HepG2 (cell line): ENCODE data around the gene SHROOM1. TPM values are rescaled to one million over a fixed set of nuclear protein-coding genes. Genes with fewer than 3 reads are reported as not detected.

Source experiments
- AGO2 ChIP-seq: fragments of 200-400 bp; formaldehyde crosslinking; optimal IDR thresholded peaks from 2 replicates; pipeline ENCODE3; 2017; ENCODE audit warnings: mild to moderate bottlenecking, low read depth, low read length, moderate library complexity
- EED ChIP-seq: sonication (generic); formaldehyde crosslinking; IDR thresholded peaks from 2 replicates; pipeline ENCODE4 v1.5.0; 2020; ENCODE audit warnings: mild to moderate bottlenecking, missing genetic modification reagents
- ISX ChIP-seq: sonication (generic); formaldehyde crosslinking; conservative IDR thresholded peaks from 2 replicates; pipeline ENCODE4 v1.5.0; 2020; ENCODE audit warnings: missing genetic modification reagents
- MED13 ChIP-seq: sonication (generic); formaldehyde crosslinking; IDR thresholded peaks from 2 replicates; pipeline ENCODE4 v1.5.0; 2020; ENCODE audit warnings: missing genetic modification reagents
- NAIF1 ChIP-seq: sonication (generic); formaldehyde crosslinking; IDR thresholded peaks from 2 replicates; pipeline ENCODE4 v1.5.0; 2020; ENCODE audit warnings: mild to moderate bottlenecking, missing genetic modification reagents, borderline replicate concordance
- POLR2G ChIP-seq: fragments of 200-400 bp; formaldehyde crosslinking; IDR thresholded peaks from 2 replicates; pipeline ENCODE4 v1.6.1; 2018; ENCODE audit warnings: mild to moderate bottlenecking, low read depth, low read length, moderate library complexity
- ZBTB3 ChIP-seq: sonication (generic); formaldehyde crosslinking; IDR thresholded peaks from 2 replicates; pipeline ENCODE4 v1.4.0; 2020; ENCODE audit warnings: low read depth, mild to moderate bottlenecking, moderate library complexity, missing genetic modification reagents, borderline replicate concordance
- ZFP41 ChIP-seq: sonication (generic); formaldehyde crosslinking; IDR thresholded peaks from 2 replicates; pipeline ENCODE4 v1.4.0; 2020; ENCODE audit warnings: mild to moderate bottlenecking, missing genetic modification reagents, borderline replicate concordance
- ZFX ChIP-seq: sonication (generic); formaldehyde crosslinking; IDR thresholded peaks from 2 replicates; pipeline ENCODE4 v1.4.0; 2020; ENCODE audit warnings: mild to moderate bottlenecking, low read depth, missing genetic modification reagents, moderate library complexity
- ZNF331 ChIP-seq: sonication (generic); formaldehyde crosslinking; IDR thresholded peaks from 2 replicates; pipeline ENCODE4 v1.4.0; 2020; ENCODE audit warnings: missing genetic modification reagents
- ZNF350 ChIP-seq: sonication (generic); formaldehyde crosslinking; IDR thresholded peaks from 2 replicates; pipeline ENCODE4 v1.4.0; 2020; ENCODE audit warnings: mild to moderate bottlenecking, low read depth, missing genetic modification reagents, borderline replicate concordance
- ZNF501 ChIP-seq: sonication (generic); formaldehyde crosslinking; IDR thresholded peaks from 2 replicates; pipeline ENCODE4 v1.5.1; 2020; ENCODE audit warnings: mild to moderate bottlenecking, moderate library complexity, missing genetic modification reagents
- ZNF768 ChIP-seq: sonication (generic); formaldehyde crosslinking; IDR thresholded peaks from 2 replicates; pipeline ENCODE4 v1.4.0; 2020; ENCODE audit warnings: missing genetic modification reagents
- polyA plus RNA-seq, 8 experiments: library from polyadenylated mRNA; depleted of rRNA in 3 of 8; stranded (reverse) in 7 of 8; unstranded in 1 of 8; fragments of >200 nt; fragmentation: Illumina TruSeq in 4 of 8; extraction: Trizol in 4 of 8; gene quantifications; 2 replicates each; pipeline versions ENCODE4 v1.2.1 to v1.2.3, GENCODE V29; 2011 to 2016; ENCODE audit warnings: low read depth in 4 of 8, missing spikeins in 1 of 8, mixed read lengths in 1 of 8; ENCODE audit not compliant: insufficient read depth in 1 of 8
- total RNA-seq, 5 experiments: library from RNA; depleted of rRNA; stranded (reverse); fragments of >200 nt; fragmentation: Illumina TruSeq; extraction: Trizol; gene quantifications; 2 replicates each; pipeline ENCODE4 v1.2.3, GENCODE V29; 2016; ENCODE audit warnings: low read depth in 1 of 5
- TF ChIP-seq, protein P1 (sequence below): sonication (generic); formaldehyde crosslinking; IDR thresholded peaks from 2 replicates; pipeline ENCODE4 v1.9.0; 2021; ENCODE audit warnings: missing genetic modification reagents, borderline replicate concordance
- TF ChIP-seq, protein P2 (sequence below), 2 experiments: sonication (generic) in 1 of 2; formaldehyde crosslinking in 1 of 2; IDR thresholded peaks; 2 replicates each; pipeline versions ENCODE4 v1.4.0 to v1.6.1; 2018 to 2020; ENCODE audit warnings: missing genetic modification reagents in 2 of 2, borderline replicate concordance in 1 of 2, low read depth in 1 of 2, mild to moderate bottlenecking in 1 of 2, missing biosample characterization in 1 of 2
- TF ChIP-seq, protein P3 (sequence below): sonication (generic); formaldehyde crosslinking; IDR thresholded peaks from 2 replicates; pipeline ENCODE4 v1.4.0; 2020; ENCODE audit warnings: missing genetic modification reagents
- TF ChIP-seq, protein P4 (sequence below): sonication (generic); formaldehyde crosslinking; IDR thresholded peaks from 2 replicates; pipeline ENCODE4 v1.9.0; 2021; ENCODE audit warnings: missing genetic modification reagents, mild to moderate bottlenecking, borderline replicate concordance

Gene SHROOM1
- total and polyA plus RNA-seq, 2 of the 13 experiments (the other 11 are each of a cell fraction or from before 2014, with no cell fraction given), result 18.2 to 25.7 TPM

DNA sequence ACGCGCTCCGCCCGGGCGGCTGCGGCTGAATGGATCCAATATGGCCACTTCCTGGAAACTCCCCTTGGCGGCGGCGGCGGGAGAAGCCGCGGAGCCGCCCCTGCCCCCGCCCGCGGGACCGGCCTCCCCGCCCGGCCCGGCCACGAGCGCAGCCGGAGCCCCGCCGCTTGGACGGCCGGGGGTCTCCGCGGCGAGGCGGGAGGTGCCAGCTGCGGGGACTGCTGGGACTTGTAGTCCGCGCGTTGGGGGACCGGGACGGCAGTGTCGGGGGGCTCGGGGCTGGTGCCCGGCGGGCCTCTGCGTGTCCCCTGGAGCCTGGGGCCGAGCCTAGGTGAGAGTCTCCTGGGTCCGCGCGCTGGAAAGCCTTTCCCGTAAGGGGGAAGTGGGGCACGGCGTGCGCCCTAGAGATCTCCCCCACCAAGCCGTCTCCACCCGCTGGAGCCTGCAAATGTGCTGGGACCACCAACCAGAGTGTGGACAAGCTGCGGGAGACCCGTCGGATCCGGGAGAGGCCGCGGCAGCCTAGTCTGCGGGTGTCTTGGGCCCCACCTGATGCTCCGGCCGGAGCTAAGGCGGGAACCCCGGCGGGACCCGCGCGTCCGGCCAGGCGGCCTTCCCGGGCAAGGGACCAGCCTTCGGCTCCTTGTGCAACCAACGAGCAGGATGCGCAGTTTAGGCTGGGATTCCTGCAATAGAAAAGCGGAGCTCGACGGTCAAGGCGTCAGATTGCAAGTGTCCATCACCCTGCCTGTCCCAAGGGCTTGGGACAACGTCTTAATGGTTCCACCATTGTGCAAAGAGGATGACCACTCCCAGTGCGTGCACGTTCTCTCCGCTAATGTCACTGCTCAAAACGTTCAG lies 53.0 kb downstream of the SHROOM1 start, which contains the start of gene SEPTIN8 (continued):
- no peak for TF ChIP-seq ZBTB3
- TF ChIP-seq ZNF501 (CRISPR knock-in tag), result peak; percentile 26; the same call in 1 of the 2 replicates
- TF ChIP-seq, protein P1, sequence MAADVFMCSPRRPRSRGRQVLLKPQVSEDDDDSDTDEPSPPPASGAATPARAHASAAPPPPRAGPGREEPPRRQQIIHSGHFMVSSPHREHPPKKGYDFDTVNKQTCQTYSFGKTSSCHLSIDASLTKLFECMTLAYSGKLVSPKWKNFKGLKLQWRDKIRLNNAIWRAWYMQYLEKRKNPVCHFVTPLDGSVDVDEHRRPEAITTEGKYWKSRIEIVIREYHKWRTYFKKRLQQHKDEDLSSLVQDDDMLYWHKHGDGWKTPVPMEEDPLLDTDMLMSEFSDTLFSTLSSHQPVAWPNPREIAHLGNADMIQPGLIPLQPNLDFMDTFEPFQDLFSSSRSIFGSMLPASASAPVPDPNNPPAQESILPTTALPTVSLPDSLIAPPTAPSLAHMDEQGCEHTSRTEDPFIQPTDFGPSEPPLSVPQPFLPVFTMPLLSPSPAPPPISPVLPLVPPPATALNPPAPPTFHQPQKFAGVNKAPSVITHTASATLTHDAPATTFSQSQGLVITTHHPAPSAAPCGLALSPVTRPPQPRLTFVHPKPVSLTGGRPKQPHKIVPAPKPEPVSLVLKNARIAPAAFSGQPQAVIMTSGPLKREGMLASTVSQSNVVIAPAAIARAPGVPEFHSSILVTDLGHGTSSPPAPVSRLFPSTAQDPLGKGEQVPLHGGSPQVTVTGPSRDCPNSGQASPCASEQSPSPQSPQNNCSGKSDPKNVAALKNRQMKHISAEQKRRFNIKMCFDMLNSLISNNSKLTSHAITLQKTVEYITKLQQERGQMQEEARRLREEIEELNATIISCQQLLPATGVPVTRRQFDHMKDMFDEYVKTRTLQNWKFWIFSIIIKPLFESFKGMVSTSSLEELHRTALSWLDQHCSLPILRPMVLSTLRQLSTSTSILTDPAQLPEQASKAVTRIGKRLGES (CRISPR knock-in tag), result no peak
- TF ChIP-seq, protein P2, sequence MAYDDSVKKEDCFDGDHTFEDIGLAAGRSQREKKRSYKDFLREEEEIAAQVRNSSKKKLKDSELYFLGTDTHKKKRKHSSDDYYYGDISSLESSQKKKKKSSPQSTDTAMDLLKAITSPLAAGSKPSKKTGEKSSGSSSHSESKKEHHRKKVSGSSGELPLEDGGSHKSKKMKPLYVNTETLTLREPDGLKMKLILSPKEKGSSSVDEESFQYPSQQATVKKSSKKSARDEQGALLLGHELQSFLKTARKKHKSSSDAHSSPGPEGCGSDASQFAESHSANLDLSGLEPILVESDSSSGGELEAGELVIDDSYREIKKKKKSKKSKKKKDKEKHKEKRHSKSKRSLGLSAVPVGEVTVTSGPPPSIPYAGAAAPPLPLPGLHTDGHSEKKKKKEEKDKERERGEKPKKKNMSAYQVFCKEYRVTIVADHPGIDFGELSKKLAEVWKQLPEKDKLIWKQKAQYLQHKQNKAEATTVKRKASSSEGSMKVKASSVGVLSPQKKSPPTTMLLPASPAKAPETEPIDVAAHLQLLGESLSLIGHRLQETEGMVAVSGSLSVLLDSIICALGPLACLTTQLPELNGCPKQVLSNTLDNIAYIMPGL (CRISPR knock-in tag; IDR thresholded peaks at IDR 0.05; ENCODE audit: borderline replicate concordance in 1 of 2, low read depth in 1 of 2), result 0 out of 4 replicates have a peak, but pooled peaks of 1 of the 2 experiments have one; percentile 26
- 0 out of 2 replicates have a peak, but pooled peaks have one; percentile 32 for TF ChIP-seq NAIF1
- TF ChIP-seq ISX (CRISPR knock-in tag), result no peak
- 0 out of 2 replicates have a peak, but pooled peaks have one; percentile 22 for TF ChIP-seq MED13
- TF ChIP-seq EED (CRISPR knock-in tag), result 0 out of 2 replicates have a peak, but pooled peaks have one; percentile 42
- TF ChIP-seq ZFP41 (CRISPR knock-in tag), result no peak
- peak; percentile 32 for TF ChIP-seq ZFX
- 0 out of 2 replicates have a peak, but pooled peaks have one; percentile 32 for TF ChIP-seq ZNF350
- TF ChIP-seq ZNF768 (CRISPR knock-in tag), result peak; percentile 50; the same call in 1 of the 2 replicates
- peak; percentile 51 for TF ChIP-seq POLR2G
- no peak for TF ChIP-seq ZNF331 (CRISPR knock-in tag)
- TF ChIP-seq, protein P3, sequence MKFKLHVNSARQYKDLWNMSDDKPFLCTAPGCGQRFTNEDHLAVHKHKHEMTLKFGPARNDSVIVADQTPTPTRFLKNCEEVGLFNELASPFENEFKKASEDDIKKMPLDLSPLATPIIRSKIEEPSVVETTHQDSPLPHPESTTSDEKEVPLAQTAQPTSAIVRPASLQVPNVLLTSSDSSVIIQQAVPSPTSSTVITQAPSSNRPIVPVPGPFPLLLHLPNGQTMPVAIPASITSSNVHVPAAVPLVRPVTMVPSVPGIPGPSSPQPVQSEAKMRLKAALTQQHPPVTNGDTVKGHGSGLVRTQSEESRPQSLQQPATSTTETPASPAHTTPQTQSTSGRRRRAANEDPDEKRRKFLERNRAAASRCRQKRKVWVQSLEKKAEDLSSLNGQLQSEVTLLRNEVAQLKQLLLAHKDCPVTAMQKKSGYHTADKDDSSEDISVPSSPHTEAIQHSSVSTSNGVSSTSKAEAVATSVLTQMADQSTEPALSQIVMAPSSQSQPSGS (CRISPR knock-in tag), result peak; percentile 43; the same call in 1 of the 2 replicates
- TF ChIP-seq AGO2, result peak; percentile 84
- TF ChIP-seq, protein P4, sequence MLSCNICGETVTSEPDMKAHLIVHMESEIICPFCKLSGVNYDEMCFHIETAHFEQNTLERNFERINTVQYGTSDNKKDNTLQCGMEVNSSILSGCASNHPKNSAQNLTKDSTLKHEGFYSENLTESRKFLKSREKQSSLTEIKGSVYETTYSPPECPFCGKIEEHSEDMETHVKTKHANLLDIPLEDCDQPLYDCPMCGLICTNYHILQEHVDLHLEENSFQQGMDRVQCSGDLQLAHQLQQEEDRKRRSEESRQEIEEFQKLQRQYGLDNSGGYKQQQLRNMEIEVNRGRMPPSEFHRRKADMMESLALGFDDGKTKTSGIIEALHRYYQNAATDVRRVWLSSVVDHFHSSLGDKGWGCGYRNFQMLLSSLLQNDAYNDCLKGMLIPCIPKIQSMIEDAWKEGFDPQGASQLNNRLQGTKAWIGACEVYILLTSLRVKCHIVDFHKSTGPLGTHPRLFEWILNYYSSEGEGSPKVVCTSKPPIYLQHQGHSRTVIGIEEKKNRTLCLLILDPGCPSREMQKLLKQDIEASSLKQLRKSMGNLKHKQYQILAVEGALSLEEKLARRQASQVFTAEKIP (CRISPR knock-in tag), result no peak
